GM23338 (cell line): Measurements from ENCODE around the gene STK17A. TPM values are rescaled to one million over a fixed set of nuclear protein-coding genes. Genes with fewer than 3 reads are reported as not detected.

Experiments
- ATAC-seq: fragments of 200-7000 bp; cut with Tn5 transposase; 3 replicates; pipeline ENCODE4 v1.9.1; 2020
- DNase-seq: peaks from one replicate; pipeline ENCODE4 v3.0.0-alpha.2; 2015; ENCODE audit warnings: low spot score
- H2AFZ ChIP-seq: fragments of 200-600 bp; sonication (generic); 2 replicates; pipeline ENCODE4 v1.8.0; 2016; ENCODE audit warnings: antibody characterized with exemption, mild to moderate bottlenecking, moderate library complexity
- H3F3A ChIP-seq: fragments of 200-600 bp; sonication (generic); replicated peaks from 2 replicates; pipeline ENCODE4 v1.8.0; 2017; ENCODE audit warnings: antibody characterized with exemption, mixed run types, low read depth
- H3K27ac ChIP-seq: fragments of 200-600 bp; sonication (generic); 2 replicates; pipeline ENCODE4 v1.6.1; 2016; ENCODE audit warnings: low read depth
- H3K27me3 ChIP-seq: fragments of 200-600 bp; sonication (generic); 2 replicates; pipeline ENCODE4 v1.8.0; 2016; ENCODE audit warnings: mild to moderate bottlenecking, mixed run types, moderate library complexity; ENCODE audit not compliant: insufficient read depth
- H3K36me3 ChIP-seq: fragments of 200-600 bp; sonication (generic); 2 replicates; pipeline ENCODE4 v1.8.0; 2016; ENCODE audit warnings: mild to moderate bottlenecking; ENCODE audit not compliant: insufficient read depth
- H3K4me1 ChIP-seq: fragments of 200-600 bp; sonication (generic); 2 replicates; pipeline ENCODE4 v1.8.0; 2016; ENCODE audit warnings: mild to moderate bottlenecking, moderate library complexity; ENCODE audit not compliant: insufficient read depth
- H3K4me2 ChIP-seq: fragments of 200-600 bp; sonication (generic); 2 replicates; pipeline ENCODE4 v1.7.1; 2017; ENCODE audit warnings: mixed run types
- H3K4me3 ChIP-seq: fragments of 200-600 bp; sonication (generic); 2 replicates; pipeline ENCODE4 v1.6.1; 2016; ENCODE audit warnings: mixed run types
- H3K79me2 ChIP-seq: fragments of 200-600 bp; sonication (generic); replicated peaks from 2 replicates; pipeline ENCODE4 v1.8.0; 2017; ENCODE audit warnings: mild to moderate bottlenecking; ENCODE audit not compliant: insufficient read depth
- H3K9me2 ChIP-seq: fragments of 200-600 bp; sonication (generic); 2 replicates; pipeline ENCODE4 v1.8.0; 2017; ENCODE audit not compliant: insufficient read depth
- H4K20me1 ChIP-seq: fragments of 200-600 bp; sonication (generic); replicated peaks from 2 replicates; pipeline ENCODE4 v1.8.0; 2017; ENCODE audit warnings: mild to moderate bottlenecking; ENCODE audit not compliant: insufficient read depth
- H3K27ac Mint-ChIP-seq: 2 replicates; pipeline ENCODE4 v1.8.0; 2020; ENCODE audit warnings: inconsistent platforms, mild to moderate bottlenecking, moderate library complexity, mixed read lengths
- H3K27me3 Mint-ChIP-seq: 3 replicates; pipeline ENCODE4 v1.8.0; 2022; ENCODE audit warnings: low read depth, mild to moderate bottlenecking, moderate library complexity, mixed read lengths, inconsistent platforms; ENCODE audit not compliant: insufficient read depth, poor library complexity
- H3K36me3 Mint-ChIP-seq: 3 replicates; pipeline ENCODE4 v1.8.0; 2021; ENCODE audit warnings: low read depth, mild to moderate bottlenecking, inconsistent platforms, moderate library complexity, mixed read lengths
- H3K4me1 Mint-ChIP-seq: 3 replicates; pipeline ENCODE4 v1.8.0; 2020; ENCODE audit warnings: mild to moderate bottlenecking, inconsistent platforms, mixed read lengths
- H3K4me3 Mint-ChIP-seq: 3 replicates; pipeline ENCODE4 v1.8.0; 2021; ENCODE audit warnings: moderate library complexity, mild to moderate bottlenecking, inconsistent platforms, mixed read lengths
- H3K9me3 Mint-ChIP-seq: 3 replicates; pipeline ENCODE4 v1.8.0; 2020; ENCODE audit warnings: moderate library complexity, mild to moderate bottlenecking, inconsistent platforms, mixed read lengths
- CREB1 ChIP-seq: fragments of 250-450 bp; sonication (Bioruptor Pico); IDR thresholded peaks from 2 replicates; pipeline ENCODE4 v1.5.0; 2020; ENCODE audit warnings: low read depth, mild to moderate bottlenecking, moderate library complexity
- EZH2 ChIP-seq: fragments of 200-600 bp; sonication (generic); IDR thresholded peaks from one replicate; pipeline ENCODE4 v1.8.0; 2017; ENCODE audit warnings: antibody characterized with exemption, mild to moderate bottlenecking, low read depth; ENCODE audit not compliant: unreplicated experiment
- EZH2phosphoT487 ChIP-seq: fragments of 200-600 bp; sonication (generic); IDR thresholded peaks from one replicate; pipeline ENCODE4 v1.8.1; 2018; ENCODE audit warnings: antibody characterized with exemption; ENCODE audit not compliant: unreplicated experiment
- JUNB ChIP-seq: IDR thresholded peaks from one replicate; pipeline ENCODE4 v1.6.1; 2016; ENCODE audit warnings: antibody characterized with exemption; ENCODE audit not compliant: unreplicated experiment
- POLR2AphosphoS5 ChIP-seq: IDR thresholded peaks from 2 replicates; pipeline ENCODE4 v1.6.1; 2016; ENCODE audit warnings: antibody characterized with exemption, low read depth
- STAT1 ChIP-seq: IDR thresholded peaks from one replicate; pipeline ENCODE4 v1.6.1; 2016; ENCODE audit warnings: antibody characterized with exemption; ENCODE audit not compliant: unreplicated experiment
- ZNF114 ChIP-seq: fragments of 250-450 bp; sonication (Bioruptor Pico); IDR thresholded peaks from 2 replicates; pipeline ENCODE4 v1.5.0; 2020; ENCODE audit warnings: mild to moderate bottlenecking, moderate library complexity
- ZNF331 ChIP-seq: fragments of 250-450 bp; sonication (Bioruptor Pico); IDR thresholded peaks from 2 replicates; pipeline ENCODE4 v1.5.0; 2020; ENCODE audit warnings: low read depth, mild to moderate bottlenecking, moderate library complexity
- polyA plus RNA-seq: library from polyadenylated mRNA; unstranded; fragments of >200 nt; fragmentation: Nextera tagmentation; extraction: Ambion mirVana; gene quantifications from 2 replicates; pipeline ENCODE4 v1.2.1, GENCODE V29; 2016
- total RNA-seq: library from RNA; depleted of rRNA; stranded (reverse); fragments of >200 nt; shearing (Covaris generic); gene quantifications from 2 replicates; pipeline ENCODE4 v1.2.3, GENCODE V29; 2014
- TF ChIP-seq, protein P1 (sequence below), 2 experiments: fragments of 200-600 bp in 1 of 2; sonication (generic) in 1 of 2; conservative IDR thresholded peaks; 2 replicates each; pipeline versions ENCODE4 v1.5.1 to v1.6.1; 2016 to 2017; ENCODE audit warnings: antibody characterized with exemption in 2 of 2, low read depth in 2 of 2, mild to moderate bottlenecking in 2 of 2, moderate library complexity in 1 of 2
- TF ChIP-seq, protein P2 (sequence below): IDR thresholded peaks from 2 replicates; pipeline ENCODE4 v1.6.1; 2016; ENCODE audit warnings: antibody characterized with exemption

STK17A gene
- total and polyA plus RNA-seq, 2 experiments from 2014 or later, result 21.2 to 21.8 TPM

DNA sequence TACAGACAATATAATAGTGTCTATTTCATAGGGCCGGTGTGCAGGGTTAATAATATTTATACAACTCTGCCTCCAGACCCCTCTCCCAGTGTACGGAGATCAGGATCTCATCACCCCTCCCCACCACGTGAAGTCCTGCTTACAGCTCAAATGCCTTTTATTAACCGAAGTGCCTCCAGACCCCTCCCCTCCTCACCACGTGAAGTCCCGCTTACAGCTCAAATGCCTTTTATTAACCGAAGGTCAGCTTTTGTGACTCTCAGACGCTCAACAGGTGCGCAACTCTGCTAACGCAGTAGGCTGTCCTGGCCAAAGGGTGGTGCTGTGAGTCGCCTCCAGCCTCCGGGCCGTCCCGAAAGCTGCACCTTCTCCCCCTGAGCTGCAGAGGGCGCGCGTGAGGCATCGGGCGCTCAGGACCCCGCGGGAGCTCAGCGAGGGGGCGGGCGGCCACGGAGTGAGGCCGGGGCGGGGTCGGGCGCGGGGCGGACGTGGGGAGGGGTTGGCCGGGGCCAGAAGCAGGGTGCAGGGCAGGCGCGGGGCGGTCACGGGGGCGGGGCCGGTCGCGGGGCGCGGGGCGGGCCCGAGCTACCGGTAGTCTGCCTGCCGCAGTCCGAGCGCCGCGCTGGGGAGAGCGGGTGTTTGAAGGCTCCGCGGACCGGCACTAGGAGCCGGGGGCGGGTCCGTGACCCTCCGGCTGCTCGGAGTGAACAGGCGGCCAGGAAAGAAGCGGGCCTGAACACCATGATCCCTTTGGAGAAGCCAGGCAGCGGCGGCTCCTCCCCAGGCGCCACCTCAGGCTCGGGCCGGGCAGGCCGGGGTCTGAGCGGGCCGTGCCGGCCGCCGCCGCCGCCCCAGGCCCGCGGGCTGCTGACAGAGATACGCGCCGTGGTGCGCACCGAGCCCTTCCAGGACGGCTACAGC lies at the start of gene STK17A (continued):
- TF ChIP-seq, protein P1, sequence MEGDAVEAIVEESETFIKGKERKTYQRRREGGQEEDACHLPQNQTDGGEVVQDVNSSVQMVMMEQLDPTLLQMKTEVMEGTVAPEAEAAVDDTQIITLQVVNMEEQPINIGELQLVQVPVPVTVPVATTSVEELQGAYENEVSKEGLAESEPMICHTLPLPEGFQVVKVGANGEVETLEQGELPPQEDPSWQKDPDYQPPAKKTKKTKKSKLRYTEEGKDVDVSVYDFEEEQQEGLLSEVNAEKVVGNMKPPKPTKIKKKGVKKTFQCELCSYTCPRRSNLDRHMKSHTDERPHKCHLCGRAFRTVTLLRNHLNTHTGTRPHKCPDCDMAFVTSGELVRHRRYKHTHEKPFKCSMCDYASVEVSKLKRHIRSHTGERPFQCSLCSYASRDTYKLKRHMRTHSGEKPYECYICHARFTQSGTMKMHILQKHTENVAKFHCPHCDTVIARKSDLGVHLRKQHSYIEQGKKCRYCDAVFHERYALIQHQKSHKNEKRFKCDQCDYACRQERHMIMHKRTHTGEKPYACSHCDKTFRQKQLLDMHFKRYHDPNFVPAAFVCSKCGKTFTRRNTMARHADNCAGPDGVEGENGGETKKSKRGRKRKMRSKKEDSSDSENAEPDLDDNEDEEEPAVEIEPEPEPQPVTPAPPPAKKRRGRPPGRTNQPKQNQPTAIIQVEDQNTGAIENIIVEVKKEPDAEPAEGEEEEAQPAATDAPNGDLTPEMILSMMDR (conservative IDR thresholded peaks at IDR 0.05; ENCODE audit: low read depth in 2 of 2), result peak; percentile 81 to 100

DNA sequence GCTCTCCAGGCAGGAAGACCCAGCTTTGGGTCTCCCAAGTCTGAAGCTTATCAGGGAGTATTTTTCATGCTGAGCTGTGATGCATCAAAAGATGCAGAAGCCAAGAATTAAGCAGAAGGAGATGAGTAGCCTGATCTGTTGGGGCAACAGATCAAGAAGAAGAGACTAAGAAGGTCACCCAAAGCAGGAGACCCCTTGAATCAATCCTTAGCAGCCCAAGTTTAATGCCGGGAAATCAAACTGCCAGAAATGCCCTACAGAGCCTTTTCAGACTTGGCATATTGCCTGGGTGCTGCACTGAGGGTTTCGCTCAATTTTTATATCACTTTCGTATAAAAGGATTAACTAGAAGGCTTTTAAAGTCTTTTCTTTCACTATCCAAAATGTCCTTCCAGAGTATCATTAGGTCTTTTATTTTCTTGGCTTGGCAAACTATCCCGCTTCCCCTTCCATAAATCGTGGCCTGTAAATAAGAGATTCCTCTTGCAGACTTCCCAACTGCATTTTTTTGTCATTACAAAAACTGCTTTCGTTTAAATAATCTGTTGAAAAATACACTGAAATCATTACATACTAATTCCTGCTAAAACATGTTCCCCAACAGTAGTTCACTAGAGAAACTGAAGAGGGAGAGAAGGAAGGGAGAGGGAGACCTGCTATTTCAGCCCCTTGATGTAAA lies 49.0 kb upstream of the STK17A start:
- Histone ChIP-seq H3K27me3 (no peaks in the 10 kb centered on the region), H3K36me3 (no peaks in the 10 kb centered on the region), H3K9me2 (no peaks in the 10 kb centered on the region), H4K20me1 (no peaks in the 10 kb centered on the region), H3K79me2 (no peaks in the 10 kb centered on the region), H2AFZ (no peak overlapping the region), H3K27ac (no peak overlapping the region), H3F3A (no peaks in the 10 kb centered on the region), H3K4me2 (no peak overlapping the region), H3K4me3 (no peak overlapping the region), H3K4me1 (peaks cover under 1% of the 10 kb centered on the region; the same call in 1 of the 2 replicates)
- no peak for TF ChIP-seq POLR2AphosphoS5
- TF ChIP-seq STAT1, result no peak
- TF ChIP-seq EZH2, result no peak
- Mint-ChIP-seq H3K9me3 (no peaks in the 10 kb centered on the region), H3K4me1 (peaks cover 8% of the 10 kb centered on the region; the same call in 2 of the 3 replicates), H3K4me3 (no peak overlapping the region), H3K27me3 (peaks cover 8% of the 10 kb centered on the region), H3K27ac (no peak overlapping the region), H3K36me3 (no peaks in the 10 kb centered on the region)
- DNase-seq (no peak), ATAC-seq (no peak)

DNA sequence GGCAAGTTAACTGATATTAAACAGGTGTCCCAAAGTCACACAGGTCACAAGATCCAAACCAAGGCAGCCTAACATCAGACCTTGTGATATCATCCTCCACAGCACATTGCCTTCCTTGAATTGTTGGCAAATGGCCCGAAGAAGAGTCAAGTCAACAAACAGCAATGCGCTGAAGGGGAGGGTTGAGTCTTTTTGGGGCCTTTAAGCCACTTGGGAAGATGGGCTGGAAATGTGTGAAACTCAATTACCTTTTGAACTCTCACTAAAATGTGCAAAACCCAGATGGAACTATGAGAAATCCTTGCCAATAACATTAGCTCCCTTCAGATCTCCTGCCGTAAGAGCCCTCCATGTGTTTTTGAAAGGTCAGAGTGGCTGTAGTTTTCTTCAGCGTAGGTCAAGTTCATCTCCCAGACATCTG lies 47.9 kb upstream of the STK17A start:
- TF ChIP-seq EZH2phosphoT487 (no peak), EZH2 (no peak), POLR2AphosphoS5 (no peak), JUNB (no peak), ZNF331 (no peak), CREB1 (CRISPR knock-in tag) (no peak), STAT1 (no peak), ZNF114 (CRISPR knock-in tag) (no peak)
- TF ChIP-seq, protein P2, sequence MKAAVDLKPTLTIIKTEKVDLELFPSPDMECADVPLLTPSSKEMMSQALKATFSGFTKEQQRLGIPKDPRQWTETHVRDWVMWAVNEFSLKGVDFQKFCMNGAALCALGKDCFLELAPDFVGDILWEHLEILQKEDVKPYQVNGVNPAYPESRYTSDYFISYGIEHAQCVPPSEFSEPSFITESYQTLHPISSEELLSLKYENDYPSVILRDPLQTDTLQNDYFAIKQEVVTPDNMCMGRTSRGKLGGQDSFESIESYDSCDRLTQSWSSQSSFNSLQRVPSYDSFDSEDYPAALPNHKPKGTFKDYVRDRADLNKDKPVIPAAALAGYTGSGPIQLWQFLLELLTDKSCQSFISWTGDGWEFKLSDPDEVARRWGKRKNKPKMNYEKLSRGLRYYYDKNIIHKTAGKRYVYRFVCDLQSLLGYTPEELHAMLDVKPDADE, result no peak
- ATAC-seq, result no peak
- H3K27ac Mint-ChIP-seq, result no peak overlapping the region

More for the DNA sequence above, 47.9 kb upstream of the STK17A start:
- Mint-ChIP-seq H3K9me3 (no peaks in the 10 kb centered on the region), H3K4me3 (no peak overlapping the region), H3K27me3 (peaks cover 5% of the 10 kb centered on the region), H3K4me1 (peaks cover 8% of the 10 kb centered on the region; the same call in 2 of the 3 replicates), H3K36me3 (no peaks in the 10 kb centered on the region)
- no peak overlapping the region for H3K4me2 ChIP-seq
- H3K27ac ChIP-seq, result no peak overlapping the region
- no peaks in the 10 kb centered on the region for H3K79me2 ChIP-seq
- no peaks in the 10 kb centered on the region; the same call in 1 of the 2 replicates for H3K4me1 ChIP-seq
- H3K27me3 ChIP-seq, result no peaks in the 10 kb centered on the region
- H3K36me3 ChIP-seq, result no peaks in the 10 kb centered on the region
- no peak for DNase-seq
- no peaks in the 10 kb centered on the region for H3F3A ChIP-seq
- H3K9me2 ChIP-seq, result no peaks in the 10 kb centered on the region
- H4K20me1 ChIP-seq, result no peaks in the 10 kb centered on the region
- no peak overlapping the region for H3K4me3 ChIP-seq
- no peak overlapping the region for H2AFZ ChIP-seq
